Measurements from ENCODE around the gene ZNF777.

DNA sequence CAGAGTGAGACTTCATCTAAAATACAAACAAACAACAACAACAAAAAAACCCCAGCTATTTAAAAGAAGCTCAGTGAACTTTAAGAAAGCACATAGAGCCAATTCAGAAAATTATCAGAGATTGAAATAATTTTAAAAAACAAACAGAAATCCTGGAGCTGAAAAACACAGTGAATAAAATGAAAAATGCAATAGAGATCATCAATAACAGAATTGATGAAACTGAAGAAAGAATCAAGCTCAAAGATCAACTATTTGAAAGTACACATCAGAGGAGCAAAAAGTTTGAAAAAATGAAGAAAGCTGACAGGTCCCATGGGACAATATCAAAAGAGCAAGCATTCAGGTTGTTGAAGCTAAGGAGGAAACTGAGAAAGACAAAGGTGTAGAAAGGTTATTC lies 48.9 kb upstream of the ZNF777 start:
- TF ChIP-seq, protein P1, sequence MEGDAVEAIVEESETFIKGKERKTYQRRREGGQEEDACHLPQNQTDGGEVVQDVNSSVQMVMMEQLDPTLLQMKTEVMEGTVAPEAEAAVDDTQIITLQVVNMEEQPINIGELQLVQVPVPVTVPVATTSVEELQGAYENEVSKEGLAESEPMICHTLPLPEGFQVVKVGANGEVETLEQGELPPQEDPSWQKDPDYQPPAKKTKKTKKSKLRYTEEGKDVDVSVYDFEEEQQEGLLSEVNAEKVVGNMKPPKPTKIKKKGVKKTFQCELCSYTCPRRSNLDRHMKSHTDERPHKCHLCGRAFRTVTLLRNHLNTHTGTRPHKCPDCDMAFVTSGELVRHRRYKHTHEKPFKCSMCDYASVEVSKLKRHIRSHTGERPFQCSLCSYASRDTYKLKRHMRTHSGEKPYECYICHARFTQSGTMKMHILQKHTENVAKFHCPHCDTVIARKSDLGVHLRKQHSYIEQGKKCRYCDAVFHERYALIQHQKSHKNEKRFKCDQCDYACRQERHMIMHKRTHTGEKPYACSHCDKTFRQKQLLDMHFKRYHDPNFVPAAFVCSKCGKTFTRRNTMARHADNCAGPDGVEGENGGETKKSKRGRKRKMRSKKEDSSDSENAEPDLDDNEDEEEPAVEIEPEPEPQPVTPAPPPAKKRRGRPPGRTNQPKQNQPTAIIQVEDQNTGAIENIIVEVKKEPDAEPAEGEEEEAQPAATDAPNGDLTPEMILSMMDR (IDR thresholded peaks at IDR 0.05), result no peak
- TF ChIP-seq POLR2AphosphoS5 (IDR thresholded peaks at IDR 0.05), result no peak
- no peak for TF ChIP-seq POLR2A (IDR thresholded peaks at IDR 0.05)
